Stimulated activated CD8-positive, alpha-beta memory T cell treated with anti-CD3 and anti-CD28 coated beads, Interleukin-15, amount 100 ng/mL, for 48 hours (primary cell): ENCODE data around the gene RABAC1.
"Not testable (repeated sequence)": the region's sequence is repeated elsewhere in the genome, so short reads cannot be mapped to it uniquely, and the experiment has no call there.

Experiments
- DNase-seq, 2 donors: peaks; one replicate each; pipeline ENCODE4 v3.0.0-alpha.2; 2020; ENCODE audit warnings: low read depth in 2 of 2

Gene RABAC1

DNA sequence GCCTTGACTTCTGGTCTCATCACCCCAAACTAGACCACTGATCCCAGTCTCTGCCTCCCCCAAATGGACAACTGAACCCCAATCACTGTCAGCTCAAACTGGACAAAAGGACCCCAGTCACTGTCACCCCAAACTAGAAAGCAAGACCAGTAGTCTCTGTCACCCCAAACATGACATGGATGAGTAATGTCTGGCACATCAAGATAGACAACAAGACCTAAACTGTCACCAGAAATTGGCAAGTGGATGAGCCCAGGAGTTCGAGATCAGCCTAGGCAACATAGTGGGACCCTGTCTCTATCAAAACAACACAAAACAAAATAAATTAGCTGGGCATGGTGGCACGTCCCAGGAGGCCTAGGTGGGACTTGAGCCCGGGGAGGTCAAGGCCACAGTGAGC lies 12.0 kb downstream of the RABAC1 start:
- no peak for DNase-seq

DNA sequence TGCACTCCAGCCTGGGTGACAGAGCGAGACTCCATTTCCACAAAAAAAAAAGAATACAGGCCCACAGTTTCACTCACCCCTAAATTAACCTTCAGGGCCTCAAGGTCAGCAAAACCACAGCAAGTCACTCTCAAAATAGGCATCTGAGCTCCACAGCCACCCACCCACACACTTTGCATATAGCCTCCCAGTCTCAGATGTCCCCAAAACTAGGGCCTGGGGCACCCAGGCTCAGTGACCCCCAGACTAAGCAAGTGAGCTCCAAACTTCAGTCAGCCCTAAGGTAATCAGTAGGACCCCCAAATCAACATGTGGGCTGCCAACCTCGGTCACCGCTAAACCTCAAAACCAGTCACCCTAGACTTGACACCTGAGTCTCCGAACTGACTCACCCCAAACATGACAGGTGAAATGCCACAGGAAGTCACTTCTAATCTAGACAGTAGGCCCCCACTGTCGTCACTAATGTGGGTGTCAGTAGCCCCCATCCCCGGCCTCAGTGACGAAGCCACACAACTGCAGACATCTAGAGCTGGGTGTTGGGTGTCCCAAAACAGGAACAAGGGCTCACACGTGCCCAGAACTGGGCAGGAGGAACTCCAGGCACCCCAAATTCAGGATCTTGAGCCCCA lies 13.9 kb downstream of the RABAC1 start:
- DNase-seq, result peak; percentile 84 to 87

GRCh38 chr19:41944336-41944735 lies 14.8 kb downstream of the RABAC1 start:
- no peak for DNase-seq

- no peak for DNase-seq
Measured at GRCh38 chr19:41941410-41942202, 17.5 kb downstream of the RABAC1 start.

GRCh38 chr19:41940731-41941409 lies 18.3 kb downstream of the RABAC1 start:
- no peak for DNase-seq

- no peak for DNase-seq
Measured at GRCh38 chr19:41939861-41940730, 19.0 kb downstream of the RABAC1 start.

- DNase-seq, result not testable (repeated sequence)
Measured at GRCh38 chr19:41939209-41939608, 19.9 kb downstream of the RABAC1 start.

DNA sequence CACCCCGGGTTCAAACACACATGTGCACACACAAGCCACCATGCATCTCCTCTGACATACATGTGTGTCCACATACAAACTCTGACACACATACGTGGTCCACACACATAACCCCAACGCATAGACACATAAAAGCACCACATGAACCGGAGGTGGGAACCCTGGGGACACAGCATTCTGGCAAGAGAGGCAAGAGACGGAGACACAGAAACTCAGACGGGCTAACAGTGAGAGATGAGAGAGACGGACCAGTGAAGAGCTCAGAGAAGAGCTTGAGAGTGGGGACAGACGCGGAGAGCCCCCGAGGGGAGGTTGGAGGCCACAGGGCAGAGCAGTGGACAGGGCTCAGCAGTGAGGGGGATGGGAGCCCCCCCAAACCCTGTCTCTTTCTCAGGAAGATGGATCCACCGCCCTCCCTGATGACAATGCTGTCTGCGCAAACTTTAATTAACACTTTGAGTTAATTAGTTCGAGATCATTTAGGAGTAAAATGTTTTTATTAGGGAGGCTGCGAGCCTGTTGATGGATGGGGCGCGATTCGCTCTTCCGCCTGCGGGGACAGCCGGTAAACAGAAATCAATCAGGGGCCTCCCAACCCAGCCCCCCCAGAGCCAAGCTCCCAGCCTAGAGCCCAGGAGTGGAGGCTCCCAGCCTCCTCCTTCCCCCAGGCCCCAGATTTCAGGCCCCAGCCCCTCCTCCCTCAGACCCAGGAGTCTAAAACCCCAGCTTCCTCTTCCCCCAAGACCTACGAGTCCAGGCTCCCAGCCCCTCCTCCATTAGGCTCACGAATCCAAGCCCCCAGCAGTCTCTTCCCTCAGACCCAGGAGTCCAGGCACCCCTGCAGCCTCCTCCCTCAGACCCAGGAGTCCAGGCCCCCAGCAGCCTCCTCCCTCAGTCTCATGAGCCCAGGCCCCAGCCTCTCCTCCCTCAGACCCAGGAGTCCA lies 21.3 kb downstream of the RABAC1 start:
- DNase-seq, result no peak

DNA sequence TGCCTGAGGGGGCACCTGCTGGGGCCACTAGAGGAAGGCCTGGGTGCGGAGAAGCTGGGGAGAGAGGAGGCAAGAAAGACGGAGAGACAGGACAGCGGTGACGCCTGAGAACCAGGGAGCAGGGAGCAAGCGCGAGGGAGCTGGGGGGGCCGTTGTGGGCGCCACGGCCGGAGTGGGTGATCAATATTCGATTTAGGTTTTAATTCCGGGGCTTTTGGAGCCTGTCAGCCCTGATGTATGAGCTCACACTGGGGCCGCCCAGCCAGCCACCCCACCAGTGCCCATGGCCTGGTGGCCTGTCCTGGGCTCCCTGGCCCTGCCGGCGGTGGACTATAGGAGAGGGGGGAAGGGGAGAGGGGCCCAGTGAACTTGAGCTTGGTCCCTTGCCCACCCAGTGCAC lies 22.2 kb downstream of the RABAC1 start:
- no peak for DNase-seq

DNA sequence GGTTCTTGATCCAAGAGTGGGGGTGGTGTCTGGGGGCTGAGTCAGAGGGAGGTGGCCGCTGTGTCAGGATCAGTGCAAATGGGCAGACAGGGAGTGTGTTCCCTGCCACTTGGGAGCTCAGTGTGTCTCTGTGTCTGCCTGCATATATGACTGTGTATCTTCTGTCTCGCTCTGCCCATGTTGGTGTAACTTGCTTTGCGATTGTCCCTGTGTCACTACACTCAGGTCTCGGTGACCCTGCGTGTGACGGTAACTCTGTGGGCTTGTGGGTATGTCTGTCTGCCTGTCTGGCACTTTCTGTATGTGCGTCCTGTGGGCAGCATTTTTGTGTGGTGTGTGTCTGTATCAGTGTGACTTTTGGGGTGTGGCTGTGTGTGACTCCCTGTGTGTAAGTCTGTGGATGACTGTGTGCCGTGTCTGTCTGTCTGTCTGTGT lies 22.7 kb downstream of the RABAC1 start:
- DNase-seq, result no peak

- DNase-seq, result no peak
Measured at GRCh38 chr19:41935760-41936415, 23.2 kb downstream of the RABAC1 start.

DNA sequence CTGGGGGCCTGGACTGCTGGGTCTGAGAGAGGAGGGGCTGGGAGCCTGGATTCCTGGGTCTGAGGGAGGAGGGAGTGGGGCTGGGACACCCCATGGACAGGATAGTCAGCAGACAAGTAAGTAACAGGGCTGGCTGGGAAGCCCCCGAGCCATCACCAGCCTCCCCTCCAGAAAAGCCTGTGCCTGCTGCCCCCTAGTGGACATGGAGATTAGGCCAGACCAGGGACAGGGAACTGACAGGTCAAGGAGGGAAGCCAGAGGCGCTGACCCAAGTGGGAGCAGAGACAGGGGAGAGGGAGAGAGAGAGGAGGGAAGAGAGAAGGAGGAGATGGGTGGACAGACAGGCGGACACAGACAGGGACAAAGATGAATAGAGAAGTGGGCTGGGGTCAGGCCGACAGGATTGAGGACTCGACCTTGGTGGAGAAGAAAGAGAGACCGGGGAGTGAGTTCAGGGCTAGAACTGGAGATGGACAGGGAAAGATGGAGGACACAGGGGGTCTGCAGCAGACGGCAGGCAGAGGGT lies 24.2 kb downstream of the RABAC1 start:
- peak in 1 of 2 donors; percentile 64 for DNase-seq

- no peak for DNase-seq
Measured at GRCh38 chr19:41933693-41934426, 25.3 kb downstream of the RABAC1 start.

DNA sequence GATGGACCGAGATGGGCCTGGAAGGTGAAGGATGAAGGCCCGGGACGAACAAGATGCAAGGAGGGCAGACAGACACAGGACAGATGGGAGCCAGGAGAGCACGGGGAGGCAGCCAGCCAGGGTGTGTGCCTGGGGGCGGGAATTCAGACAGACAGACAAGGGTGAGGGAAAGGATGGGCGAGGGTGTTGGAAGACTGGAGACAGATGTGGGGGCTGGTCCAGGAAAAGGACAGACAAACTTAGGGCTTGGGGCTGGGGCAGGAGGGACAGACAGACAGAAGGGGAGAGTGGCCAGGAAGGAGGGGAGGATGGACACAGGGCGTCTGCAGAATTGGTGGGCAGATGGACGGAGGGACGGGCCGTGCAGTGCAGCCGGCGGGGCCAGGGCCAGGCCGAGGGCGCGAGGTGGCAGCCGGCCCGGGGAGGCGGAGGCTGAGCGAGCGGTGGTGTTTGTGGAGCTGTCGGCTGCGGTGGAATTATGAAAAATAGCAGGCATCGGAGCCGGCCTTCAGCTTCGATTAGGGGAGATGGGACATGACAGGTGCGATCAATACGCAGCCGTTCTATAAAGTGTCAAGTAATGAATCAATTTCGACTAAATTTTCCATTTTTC lies 26.3 kb downstream of the RABAC1 start:
- no peak for DNase-seq

- DNase-seq, result no peak
Measured at GRCh38 chr19:41932259-41932719, 26.8 kb downstream of the RABAC1 start.

DNA sequence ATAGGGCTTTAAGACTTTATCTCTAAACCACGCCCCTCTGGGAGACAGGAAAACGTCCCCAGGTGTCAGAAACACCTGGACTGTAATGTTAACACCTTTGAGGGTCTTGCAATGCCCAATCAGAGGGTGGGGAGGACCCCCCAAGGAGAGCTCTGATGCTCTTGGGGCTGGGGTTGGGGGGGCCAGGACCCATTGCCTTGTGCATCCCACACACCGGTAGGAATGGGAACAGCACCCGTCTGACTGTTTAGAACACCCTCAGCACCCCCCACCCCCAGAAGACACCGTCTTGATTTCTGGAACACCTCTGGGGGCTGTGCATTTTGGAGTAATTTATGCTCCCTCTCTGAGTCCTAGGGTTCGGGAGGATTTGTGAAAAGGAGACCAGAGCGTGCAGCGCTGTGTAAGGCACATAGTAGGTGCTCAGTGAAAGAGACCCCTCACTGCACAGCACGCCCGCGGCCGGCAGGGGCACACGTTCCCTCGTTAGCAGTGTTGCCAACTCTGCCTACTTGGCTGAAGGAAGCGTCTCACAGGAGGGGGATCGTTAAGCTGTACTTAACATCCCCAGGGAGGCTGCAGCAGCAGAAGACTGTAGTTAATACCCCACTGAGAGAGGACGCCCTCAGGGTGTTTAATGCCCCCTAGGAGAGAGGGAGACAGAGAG lies 28.1 kb downstream of the RABAC1 start:
- DNase-seq, result no peak

GRCh38 chr19:41930322-41930722 lies 28.8 kb downstream of the RABAC1 start:
- no peak for DNase-seq

DNA sequence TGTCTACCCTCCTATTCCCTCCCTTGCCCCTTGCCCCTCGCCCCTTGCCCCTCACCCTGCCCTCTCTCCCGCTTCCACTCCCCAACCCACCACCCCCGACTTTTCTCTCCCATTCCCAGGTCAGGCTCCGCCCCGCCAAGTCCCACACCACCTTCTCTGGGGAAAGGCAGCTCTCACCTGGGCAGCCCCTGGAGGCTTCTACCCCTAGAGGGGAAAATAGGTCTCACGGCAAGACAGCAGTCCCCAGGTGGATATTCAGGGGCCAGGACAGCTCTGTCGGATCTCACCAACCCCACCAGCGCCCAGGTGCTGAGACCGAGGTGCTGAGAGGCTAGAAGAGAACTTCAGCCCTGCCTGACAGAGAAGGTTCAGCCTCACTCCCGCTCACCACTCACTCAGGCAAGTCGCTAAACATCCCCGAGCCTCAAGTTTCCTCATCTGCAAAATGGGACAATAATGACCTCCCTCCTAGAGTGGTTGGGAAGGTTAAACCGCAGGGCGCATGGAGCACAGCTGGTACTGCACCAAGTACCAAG lies 29.5 kb downstream of the RABAC1 start:
- no peak for DNase-seq
